Heart left ventricle (tissue), 13 donors: ENCODE data around the gene EYS.

Source experiments
- CTCF ChIP-seq, 12 donors: fragments of 200-600 bp; sonication (generic) in 4 of 12; IDR thresholded peaks; one replicate each; pipeline versions ENCODE4 v1.5.0 to v1.8.0; 2018 to 2022; ENCODE audit warnings: antibody characterized with exemption in 12 of 12, mild to moderate bottlenecking in 5 of 12
- POLR2A ChIP-seq, 2 donors: fragments of 450-650 bp; IDR thresholded peaks; one replicate each; pipeline ENCODE4 v1.6.1; 2017; ENCODE audit warnings: antibody characterized with exemption in 2 of 2, mild to moderate bottlenecking in 2 of 2, moderate library complexity in 2 of 2
- donor health status: ischemic (EF 13 %, LVEDD 7.1; RV severe dilation, severe dysfunction).
- donor health status: DM: no; HTN: yes; CAD: no.
- donor health status: DM: no; HTN: no; CAD: no.
- donor health status: ischemic (EF 25% LVEDD 6.9; RV normal size, moderate dysfunction).
- donor health status: ischemic (EF 25% LVEDD 5.7; RV mildly dilated, moderate dysfunction).
- donor health status: ischemic (EF 35%, LVEDD 5.7; RV mildly dilated, moderate dysfunction).
- donor health status: nonischemic (EF 11% LVEDD 7.7; RV severe dilation, severe dysfunction).
- donor health status: DM: yes; HTN: yes; CAD: no.
- donor health status: PGD.
- donor health status: ischemic (EF 29% LVEDD 5.4; RV normal size, mild dysfunction).
- donor health status: nonischemic (EF 23%, LVEDD 6.1; RV moderate dilation, normal function).

DNA sequence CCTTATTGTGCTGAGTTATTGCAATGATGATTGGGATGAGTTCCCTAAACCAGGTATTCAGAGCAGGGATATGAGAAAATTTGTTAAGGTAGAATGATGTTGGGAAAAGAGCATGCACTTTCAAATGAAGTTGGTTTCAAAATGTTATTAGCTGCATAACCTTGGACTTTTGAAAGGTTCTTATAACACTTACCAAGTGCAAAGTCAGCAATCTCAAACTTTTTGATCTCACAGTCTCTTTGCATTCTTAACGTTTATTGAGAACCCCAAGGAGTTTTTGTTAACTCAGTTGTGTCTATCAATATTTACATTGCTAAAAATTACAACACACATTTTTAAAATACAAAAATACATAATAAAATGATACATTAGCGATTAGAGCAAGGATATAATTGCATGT lies 1269.0 kb downstream of the EYS start:
- no peak for TF ChIP-seq CTCF (IDR thresholded peaks at IDR 0.05)
- TF ChIP-seq POLR2A (IDR thresholded peaks at IDR 0.05) = no peak
